Adrenal gland (tissue), 12 donors: ENCODE results near the gene TBC1D22A. TPM values are rescaled to one million over a fixed set of nuclear protein-coding genes. Genes with fewer than 3 reads are reported as not detected.
A peak's percentile ranks its signal among the peaks of the same experiment; 100 is the strongest.

Experiments
- DNase-seq, 7 donors: peaks; one replicate each; pipeline ENCODE4 v3.0.0-alpha.2; 2019 to 2020
- H3K27ac ChIP-seq, 5 donors: fragments of 200-600 bp; sonication (generic) in 4 of 5; 1 replicate in 3 of 5; 2 replicates in 2 of 5; pipeline versions ENCODE4 v1.5.1 to v1.8.0; 2016 to 2020; ENCODE audit warnings: mild to moderate bottlenecking in 1 of 5
- H3K27me3 ChIP-seq: fragments of 200-600 bp; 2 replicates; pipeline ENCODE4 v1.8.0; 2021
- H3K36me3 ChIP-seq, 2 donors: fragments of 200-600 bp; replicated peaks in 1 of 2; 1 replicate in 1 of 2; 2 replicates in 1 of 2; pipeline versions ENCODE4 v1.5.1 to v1.8.0; 2018 to 2022
- H3K4me1 ChIP-seq, 2 donors: fragments of 200-600 bp; replicated peaks in 1 of 2; 1 replicate in 1 of 2; 2 replicates in 1 of 2; pipeline versions ENCODE4 v1.5.1 to v1.8.0; 2018 to 2021
- H3K4me3 ChIP-seq, 4 donors: fragments of 200-600 bp; sonication (generic) in 3 of 4; one replicate each; pipeline ENCODE4 v1.5.1; 2016 to 2018
- H3K9me3 ChIP-seq, 3 donors: fragments of 200-600 bp; sonication (generic) in 1 of 3; replicated peaks in 1 of 3; 1 replicate in 2 of 3; 2 replicates in 1 of 3; pipeline versions ENCODE4 v1.5.1 to v1.8.0; 2016 to 2021
- CTCF ChIP-seq, 6 experiments: fragments of 450-650 bp in 4 of 6; fragments of 200-600 bp in 2 of 6; sonication (generic) in 1 of 6; IDR thresholded peaks; 1 replicate in 5 of 6; 2 replicates in 1 of 6; pipeline versions ENCODE4 v1.5.1 to v1.8.0; 2016 to 2021; ENCODE audit warnings: antibody characterized with exemption in 6 of 6, mild to moderate bottlenecking in 2 of 6, moderate library complexity in 1 of 6
- POLR2A ChIP-seq, 2 donors: fragments of 450-650 bp; IDR thresholded peaks; one replicate each; pipeline ENCODE4 v1.6.1; 2017; ENCODE audit warnings: antibody characterized with exemption in 2 of 2, mild to moderate bottlenecking in 2 of 2, moderate library complexity in 1 of 2
- WGBS, 4 donors: extraction: QIAGEN DNeasy Blood & Tissue Kit in 2 of 4; methylation state at CpG; one replicate each; pipeline versions ENCODE4 v1.1.5 to v1.1.7; 2013 to 2017; 5-methylcytosine and 5-hydroxymethylcytosine counted together
- intact Hi-C, 2 donors: fragments of 100-400 bp; cut with DNase I; formaldehyde crosslinking; loops; one replicate each; pipeline versions ENCODE4 v1.14.1 to v1.15.0; 2022 to 2023
- polyA plus RNA-seq, 3 donors: library from polyadenylated mRNA; stranded (reverse); fragments of 200-250 nt in 2 of 3; fragments of 350-450 nt in 1 of 3; fragmentation: Illumina TruSeq in 1 of 3; extraction: RNeasy Lipid Tissue Mini Kit (QIAGEN cat#74804) in 1 of 3; gene quantifications; one replicate each; pipeline ENCODE4 v1.2.3, GENCODE V29; 2013 to 2014
- total RNA-seq, 9 donors: library from RNA; depleted of rRNA in 4 of 9; stranded (reverse); fragments of >200 nt in 4 of 9; fragments of 120-200 nt in 1 of 9; fragmentation: NEBNext Ultra II Directional in 1 of 9; extraction: Animal tissue kit (Norgen Biotek cat#: 25700) in 1 of 9; gene quantifications; one replicate each; pipeline versions ENCODE4 v1.1.0 to v1.2.4, GENCODE V29; 2013 to 2023
- donor health status: healthy with polysubstance abuse.
- donor health status: Bipolar disorder and iron deficiency.
- donor health status: DM: yes; HTN: yes; CAD: no.
- donor health status: DM: no; HTN: no; CAD: no.
- donor health status: DM: no; HTN: no; CAD: no.
- donor health status: DM: yes; HTN: yes; CAD: no.

TBC1D22A gene
- total and polyA plus RNA-seq, 12 donors, result 11.5 to 44.2 (median 28.1) TPM

DNA sequence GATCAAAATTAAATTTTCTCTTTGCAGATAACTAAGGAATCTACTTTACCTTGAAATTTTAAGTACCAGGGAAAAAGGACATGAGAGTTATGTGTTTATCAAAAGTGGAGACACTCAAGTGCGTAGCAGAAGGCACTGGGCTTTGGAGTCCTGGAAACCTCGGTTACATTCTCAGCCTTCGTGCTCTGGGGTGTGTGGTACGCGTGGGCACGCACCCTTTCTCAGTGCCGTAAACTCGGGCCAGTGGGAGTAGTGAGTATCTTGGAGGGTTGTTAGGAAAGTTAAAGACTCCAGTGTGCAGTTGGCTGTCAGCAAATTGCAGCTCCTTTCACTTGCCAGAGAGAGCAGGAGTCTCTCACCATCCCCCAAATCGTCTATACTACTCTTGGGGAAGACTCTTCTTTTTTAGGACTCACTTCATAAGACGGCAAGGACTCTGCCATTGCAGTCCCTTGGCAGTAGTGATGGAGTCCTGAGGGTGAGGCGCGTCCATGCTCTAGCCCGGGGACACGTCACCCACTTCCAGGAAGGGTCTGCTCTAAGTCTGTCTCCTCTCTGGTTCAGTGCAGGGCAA, 171.8 kb downstream of the TBC1D22A start:
- peak overlapping the region in 4 of 5 donors; percentile 26 to 76 (median 50) for H3K27ac ChIP-seq
- H3K4me1 ChIP-seq, result no peaks in the 10 kb centered on the region
- TF ChIP-seq CTCF (IDR thresholded peaks at IDR 0.05) (no peak), POLR2A (IDR thresholded peaks at IDR 0.05) (no peak)
- peak in 1 of 7 donors; percentile 33 for DNase-seq
- no peaks in the 10 kb centered on the region for H3K9me3 ChIP-seq
- H3K36me3 ChIP-seq, result no peaks in the 10 kb centered on the region
- WGBS, 4 donors, result 96 to 97% (median 96%) methylated on average over 14 of the region's 14 CpGs
- intact Hi-C loops, result no loop called here
- H3K27me3 ChIP-seq, result no peaks in the 10 kb centered on the region
- H3K4me3 ChIP-seq, result no peak overlapping the region

DNA sequence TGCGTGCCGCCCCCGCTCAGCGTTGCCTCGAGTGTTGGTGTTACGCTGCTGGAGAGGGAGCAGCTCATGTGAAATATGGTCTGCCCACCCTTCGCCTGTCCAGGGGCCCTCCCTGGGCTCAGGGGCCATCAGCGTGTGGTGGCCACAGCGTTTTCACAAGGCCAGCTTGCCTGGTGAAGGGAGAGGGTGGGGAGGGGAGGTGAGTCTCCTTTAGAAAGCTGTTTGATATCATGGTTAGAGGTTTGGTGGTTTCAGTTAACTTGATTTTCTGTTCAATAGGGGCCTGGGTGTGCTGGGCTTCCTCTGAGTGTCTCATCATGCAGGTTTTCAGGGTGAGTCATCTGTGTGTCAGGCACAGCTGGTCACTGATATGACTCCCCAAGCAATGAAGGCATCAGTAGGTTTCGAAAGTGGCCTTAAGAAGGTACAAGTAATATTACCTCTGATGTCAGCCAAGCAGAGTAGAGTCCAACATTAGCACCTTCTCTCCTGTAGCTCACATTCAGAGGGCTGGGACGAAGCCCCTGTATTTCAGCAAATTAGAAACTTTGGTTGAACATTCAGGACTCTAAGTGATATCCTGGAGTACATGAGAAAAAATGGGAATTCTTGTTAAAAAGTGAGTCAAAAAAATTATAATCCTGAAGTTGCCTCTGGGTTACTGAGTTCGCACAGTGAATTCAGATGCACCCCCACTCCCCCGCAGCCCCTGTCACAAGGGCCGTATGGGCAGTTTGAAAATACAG, 172.5 kb downstream of the TBC1D22A start:
- peak in 6 of 7 donors; percentile 56 to 82 (median 72) for DNase-seq
- Histone ChIP-seq H3K4me1 (no peaks in the 10 kb centered on the region), H3K27me3 (no peaks in the 10 kb centered on the region), H3K27ac (peak overlapping the region in 4 of 5 donors; percentile 26 to 80 (median 50)), H3K4me3 (no peak overlapping the region), H3K9me3 (no peaks in the 10 kb centered on the region), H3K36me3 (no peaks in the 10 kb centered on the region)
- 82 to 86% (median 85%) methylated on average over 13 to 14 of the region's 14 CpGs for WGBS, 4 donors
- intact Hi-C loops, result no loop called here
- TF ChIP-seq POLR2A (IDR thresholded peaks at IDR 0.05) (no peak), CTCF (IDR thresholded peaks at IDR 0.05) (no peak)

- Histone ChIP-seq H3K4me1 (no peaks in the 10 kb centered on the region), H3K27me3 (no peaks in the 10 kb centered on the region), H3K4me3 (no peak overlapping the region), H3K36me3 (no peaks in the 10 kb centered on the region), H3K9me3 (no peaks in the 10 kb centered on the region), H3K27ac (peak overlapping the region in 4 of 5 donors; percentile 5 to 80 (median 38))
- intact Hi-C loops, result no loop called here
- 78 to 88% (median 83%) methylated on average over 24 of the region's 24 CpGs for WGBS, 4 donors
- peak in 6 of 7 donors; percentile 19 to 77 (median 44) for DNase-seq
- TF ChIP-seq POLR2A (IDR thresholded peaks at IDR 0.05) (no peak), CTCF (IDR thresholded peaks at IDR 0.05) (no peak)
Measured at GRCh38 chr22:46935506-46936377, 173.3 kb downstream of the TBC1D22A start.

DNA sequence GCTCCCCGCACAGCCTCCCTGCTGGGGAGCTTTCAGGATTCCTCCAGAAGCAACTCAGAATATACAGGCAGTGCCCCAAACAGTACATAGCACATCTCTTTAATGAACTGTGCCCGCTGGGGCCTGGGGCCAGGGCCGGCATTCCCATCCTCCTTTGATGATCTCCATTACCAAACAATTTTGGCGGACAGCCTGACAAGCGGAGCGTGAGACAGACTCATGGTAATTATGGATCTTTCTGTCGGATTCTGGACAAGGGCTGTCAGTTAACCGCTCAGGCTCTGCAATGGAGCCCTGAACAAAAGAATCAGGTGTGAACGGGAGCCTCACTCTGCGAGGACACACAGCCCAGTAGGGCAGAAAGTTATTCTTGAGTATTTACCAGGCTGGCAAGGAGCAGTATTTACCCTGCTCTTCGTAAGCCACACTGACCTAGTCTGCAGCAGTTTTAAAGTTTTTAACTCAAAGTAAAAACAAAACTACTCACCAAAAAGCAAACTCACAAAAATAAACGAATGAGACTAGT, 174.0 kb downstream of the TBC1D22A start:
- DNase-seq, result peak in 1 of 7 donors; percentile 54
- H3K9me3 ChIP-seq, result no peaks in the 10 kb centered on the region
- no peaks in the 10 kb centered on the region for H3K36me3 ChIP-seq
- no peak overlapping the region for H3K4me3 ChIP-seq
- H3K4me1 ChIP-seq, result no peaks in the 10 kb centered on the region
- peak overlapping the region in 1 of 5 donors; percentile 16 for H3K27ac ChIP-seq
- no peaks in the 10 kb centered on the region for H3K27me3 ChIP-seq
- WGBS, 4 donors, result 86 to 91% (median 88%) methylated on average over 10 to 12 of the region's 12 CpGs
- TF ChIP-seq CTCF (IDR thresholded peaks at IDR 0.05) (no peak), POLR2A (IDR thresholded peaks at IDR 0.05) (no peak)
- intact Hi-C loops, result no loop called here
